BLaER1 treated with 17β-estradiol and CSF1 and Interleukin-3, amounts not matched to agents 10 nM and 100 nM (cell line): ENCODE measurements around the gene NID1.
"Not testable (repeated sequence)": the region's sequence is repeated elsewhere in the genome, so short reads cannot be mapped to it uniquely, and the experiment has no call there.

Experiments used
- H3K27ac ChIP-seq, 11 experiments: shearing (Covaris generic); formaldehyde crosslinking; 2 replicates each; pipeline ENCODE4 v1.8.1; 2022
- H3K27me3 ChIP-seq, 11 experiments: shearing (Covaris generic); formaldehyde crosslinking; 2 replicates each; pipeline ENCODE4 v1.8.1; 2022
- H3K36me3 ChIP-seq, 11 experiments: shearing (Covaris generic); formaldehyde crosslinking; 2 replicates each; pipeline ENCODE4 v1.8.1; 2022
- H3K4me1 ChIP-seq, 10 experiments: shearing (Covaris generic); formaldehyde crosslinking; 2 replicates each; pipeline ENCODE4 v1.8.1; 2022
- H3K4me2 ChIP-seq, 11 experiments: shearing (Covaris generic); formaldehyde crosslinking; 2 replicates each; pipeline ENCODE4 v1.8.1; 2022
- H3K4me3 ChIP-seq, 10 experiments: shearing (Covaris generic); formaldehyde crosslinking; 2 replicates each; pipeline ENCODE4 v1.8.1; 2022
- H3K9ac ChIP-seq, 11 experiments: shearing (Covaris generic); formaldehyde crosslinking; 2 replicates each; pipeline ENCODE4 v1.8.1; 2022
- H3K9me3 ChIP-seq, 11 experiments: shearing (Covaris generic); formaldehyde crosslinking; replicated peaks in 1 of 11; 2 replicates each; pipeline ENCODE4 v1.8.1; 2022
- H4K20me1 ChIP-seq, 11 experiments: shearing (Covaris generic); formaldehyde crosslinking; 2 replicates each; pipeline ENCODE4 v1.8.1; 2022
- Cebpa-rat ChIP-seq, 11 experiments: shearing (Covaris generic); IDR thresholded peaks; 2 replicates each; pipeline ENCODE4 v1.8.1; 2022

NID1 gene

GRCh38 chr1:236098267-236098666 is 33.4 kb upstream of the NID1 start:
- H3K9me3 ChIP-seq, result peaks cover 17 to 29% (median 24%) of the 10 kb centered on the region in 11 experiments
- H3K4me3 ChIP-seq, result no peak overlapping the region
- H3K9ac ChIP-seq, result no peak overlapping the region
- H3K4me2 ChIP-seq, result peak overlapping the region in 1 of 11 experiments; percentile 63; a peak in 1 of 22 replicates
- no peak for TF ChIP-seq Cebpa-rat (IDR thresholded peaks at IDR 0.05)
- H3K36me3 ChIP-seq, result no peaks in the 10 kb centered on the region
- no peaks in the 10 kb centered on the region for H4K20me1 ChIP-seq
- no peaks in the 10 kb centered on the region for H3K27me3 ChIP-seq
- no peak overlapping the region for H3K27ac ChIP-seq
- peaks cover 0 to 12% (median 0%) of the 10 kb centered on the region in 10 experiments; a peak in 5 of 20 replicates for H3K4me1 ChIP-seq

- not testable (repeated sequence) for H4K20me1 ChIP-seq, H3K36me3 ChIP-seq, H3K27me3 ChIP-seq
- peaks cover 0 to 12% (median 1%) of the 10 kb centered on the region in 10 experiments; a peak in 12 of 20 replicates for H3K4me1 ChIP-seq
- H3K4me3 ChIP-seq, result 0 out of 20 replicates have a peak overlapping the region, but pooled peaks of 1 of the 10 experiments have one; percentile 3
- peak overlapping the region in 1 of 11 experiments; percentile 1; a peak in 1 of 22 replicates for H3K9ac ChIP-seq
- H3K4me2 ChIP-seq, result peak overlapping the region in 2 of 11 experiments; percentile 16 to 63; a peak in 3 of 22 replicates
- H3K27ac ChIP-seq, result peak overlapping the region in 9 of 11 experiments; percentile 7 to 54 (median 24); a peak in 15 of 22 replicates
- peaks cover 17 to 29% (median 24%) of the 10 kb centered on the region in 11 experiments for H3K9me3 ChIP-seq
Measured at GRCh38 chr1:236096660-236097482, 32.0 kb upstream of the NID1 start.

- peak in 2 of 11 experiments; percentile 10 to 64; a peak in 1 of 22 replicates for TF ChIP-seq Cebpa-rat (IDR thresholded peaks at IDR 0.05)
- Histone ChIP-seq H3K36me3 (no peaks in the 10 kb centered on the region), H3K4me3 (no peak overlapping the region), H3K4me1 (peaks cover 0 to 18% (median 7%) of the 10 kb centered on the region in 10 experiments; a peak in 16 of 20 replicates), H3K27me3 (no peaks in the 10 kb centered on the region), H4K20me1 (no peaks in the 10 kb centered on the region), H3K27ac (no peak overlapping the region), H3K9ac (no peak overlapping the region), H3K4me2 (no peak overlapping the region), H3K9me3 (peaks cover 17 to 29% (median 24%) of the 10 kb centered on the region in 11 experiments)
Measured at GRCh38 chr1:236095705-236096520, 31.0 kb upstream of the NID1 start.

- no peak for TF ChIP-seq Cebpa-rat (IDR thresholded peaks at IDR 0.05)
- Histone ChIP-seq H3K9ac (no peak overlapping the region), H3K27ac (no peak overlapping the region), H3K9me3 (peaks cover 17 to 29% (median 24%) of the 10 kb centered on the region in 11 experiments), H3K4me2 (no peak overlapping the region), H3K4me3 (no peak overlapping the region), H3K4me1 (peaks cover 0 to 17% (median 7%) of the 10 kb centered on the region in 10 experiments; a peak in 16 of 20 replicates), H3K27me3 (no peaks in the 10 kb centered on the region), H4K20me1 (no peaks in the 10 kb centered on the region), H3K36me3 (no peaks in the 10 kb centered on the region)
Measured at GRCh38 chr1:236092899-236093298, 28.0 kb upstream of the NID1 start.

GRCh38 chr1:236091933-236092318 is 27.0 kb upstream of the NID1 start:
- H3K4me2 ChIP-seq, result peak overlapping the region in 8 of 11 experiments; percentile 4 to 29 (median 14); a peak in 7 of 22 replicates
- H3K4me1 ChIP-seq, result peaks cover 0 to 10% (median 7%) of the 10 kb centered on the region in 10 experiments; a peak in 15 of 20 replicates
- H3K27ac ChIP-seq, result peak overlapping the region in 3 of 11 experiments; percentile 2 to 43 (median 19); a peak in 5 of 22 replicates
- H3K9me3 ChIP-seq, result peaks cover 15 to 28% (median 21%) of the 10 kb centered on the region in 11 experiments
- H4K20me1 ChIP-seq, result no peaks in the 10 kb centered on the region
- no peak overlapping the region for H3K9ac ChIP-seq
- no peak overlapping the region for H3K4me3 ChIP-seq
- H3K36me3 ChIP-seq, result no peaks in the 10 kb centered on the region
- H3K27me3 ChIP-seq, result no peaks in the 10 kb centered on the region
- no peak for TF ChIP-seq Cebpa-rat (IDR thresholded peaks at IDR 0.05)

- Histone ChIP-seq H3K9me3 (peaks cover 3 to 17% (median 9%) of the 10 kb centered on the region in 11 experiments; a peak in 18 of 22 replicates), H3K27me3 (no peaks in the 10 kb centered on the region), H3K36me3 (no peaks in the 10 kb centered on the region), H4K20me1 (no peaks in the 10 kb centered on the region), H3K9ac (no peak overlapping the region), H3K4me1 (peaks cover 0 to 14% (median 10%) of the 10 kb centered on the region in 10 experiments; a peak in 17 of 20 replicates), H3K4me3 (no peak overlapping the region), H3K4me2 (no peak overlapping the region), H3K27ac (no peak overlapping the region)
- no peak for TF ChIP-seq Cebpa-rat (IDR thresholded peaks at IDR 0.05)
Measured at GRCh38 chr1:236090741-236091147, 25.9 kb upstream of the NID1 start.

GRCh38 chr1:236089046-236089773 is 24.3 kb upstream of the NID1 start:
- no peak for TF ChIP-seq Cebpa-rat (IDR thresholded peaks at IDR 0.05)
- H3K36me3 ChIP-seq, result no peaks in the 10 kb centered on the region

GRCh38 chr1:236086537-236086936 is 21.6 kb upstream of the NID1 start:
- TF ChIP-seq Cebpa-rat (IDR thresholded peaks at IDR 0.05), result no peak
- H3K4me3 ChIP-seq, result no peak overlapping the region

More at GRCh38 chr1:236089046-236089773, 24.3 kb upstream of the NID1 start:
- H3K4me2 ChIP-seq, result no peak overlapping the region
- peaks cover 0 to 7% (median 2%) of the 10 kb centered on the region in 11 experiments; a peak in 4 of 22 replicates for H3K9me3 ChIP-seq
- H3K4me1 ChIP-seq, result peaks cover 0 to 14% (median 10%) of the 10 kb centered on the region in 10 experiments; a peak in 17 of 20 replicates
- H3K9ac ChIP-seq, result no peak overlapping the region
- no peaks in the 10 kb centered on the region for H4K20me1 ChIP-seq
- no peak overlapping the region for H3K4me3 ChIP-seq
- H3K27me3 ChIP-seq, result no peaks in the 10 kb centered on the region
- no peak overlapping the region; a peak in 1 of 22 replicates for H3K27ac ChIP-seq

More at GRCh38 chr1:236086537-236086936, 21.6 kb upstream of the NID1 start:
- Histone ChIP-seq H3K4me1 (peaks cover 0 to 12% (median 6%) of the 10 kb centered on the region in 10 experiments; a peak in 16 of 20 replicates), H3K36me3 (no peaks in the 10 kb centered on the region), H3K9me3 (peaks cover 0 to 7% (median 0%) of the 10 kb centered on the region in 11 experiments; a peak in 2 of 22 replicates), H3K27ac (peak overlapping the region in 3 of 11 experiments; percentile 2 to 32 (median 4); a peak in 2 of 22 replicates), H3K27me3 (no peaks in the 10 kb centered on the region), H3K9ac (no peak overlapping the region), H3K4me2 (peak overlapping the region in 5 of 11 experiments; percentile 5 to 29 (median 17); a peak in 7 of 22 replicates), H4K20me1 (no peaks in the 10 kb centered on the region)
